OCI-LY1 (cell line): ENCODE results near the gene NAPG.

Experiments used
- CTCF ChIP-seq: fragments of 200-600 bp; sonication (generic), shearing (Covaris generic); IDR thresholded peaks from 2 replicates; pipeline ENCODE4 v1.5.1; 2017; ENCODE audit warnings: mild to moderate bottlenecking, antibody characterized with exemption, low read length, moderate library complexity, mixed read lengths
- EZH2 ChIP-seq: fragments of 200-600 bp; sonication (generic), shearing (Covaris generic); IDR thresholded peaks from 2 replicates; pipeline ENCODE4 v1.8.0; 2017; ENCODE audit warnings: borderline replicate concordance, mixed run types, mild to moderate bottlenecking, antibody characterized with exemption, low read length, moderate library complexity, mixed read lengths

GRCh38 chr18:10565835-10566234, 40.0 kb downstream of the NAPG start:
- TF ChIP-seq EZH2 = no peak
- TF ChIP-seq CTCF = no peak
